Measurements from ENCODE around the gene CCDC146.
"Not testable (repeated sequence)": the region's sequence is repeated elsewhere in the genome, so short reads cannot be mapped to it uniquely, and the experiment has no call there.

Gene CCDC146

DNA sequence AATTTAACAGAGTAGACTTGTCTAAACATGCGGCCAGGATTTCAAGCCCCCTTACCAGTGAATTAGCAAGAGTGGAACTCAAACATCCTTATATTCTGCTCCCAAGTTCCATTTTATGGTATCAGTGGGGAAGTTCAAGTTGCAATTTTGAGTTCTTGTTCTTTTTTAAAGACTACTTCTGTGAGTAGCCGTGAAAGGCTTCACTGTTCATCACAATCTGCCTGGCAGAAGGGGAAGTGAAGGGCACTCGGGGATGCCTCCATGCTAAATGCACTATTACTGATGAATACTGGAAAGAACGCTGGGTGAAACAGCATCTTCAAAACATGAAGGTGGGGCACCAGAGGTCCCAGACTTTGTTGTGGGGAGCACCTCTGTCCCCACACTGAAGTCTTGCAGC is 99.7 kb downstream of the CCDC146 start:
- Histone ChIP-seq H3K9ac (ENCODE audit: low read length) (no peak overlapping the region), H3K4me1 (ENCODE audit: control insufficient read depth, insufficient read depth, low read length) (no peaks in the 10 kb centered on the region)

DNA sequence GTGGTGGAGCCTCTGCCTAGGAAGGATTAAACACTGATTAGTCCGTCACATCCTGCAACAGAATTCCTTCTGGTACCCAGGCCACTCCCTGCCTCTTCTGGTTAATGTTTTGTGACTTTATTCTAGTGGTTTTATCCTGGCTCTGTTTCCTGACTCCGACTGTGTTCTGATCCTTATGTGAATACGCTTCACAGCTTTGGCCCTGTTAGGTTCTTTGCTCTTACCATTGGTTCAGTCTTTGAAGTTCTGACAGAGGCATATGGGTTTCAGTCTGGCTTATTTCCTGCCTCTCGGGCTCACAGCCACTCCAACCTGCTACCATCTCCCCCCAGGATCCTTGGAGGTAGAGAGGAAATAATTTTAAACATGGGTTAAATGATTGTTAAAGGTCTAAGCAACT is 100.4 kb downstream of the CCDC146 start:
- no peak overlapping the region for H3K9ac ChIP-seq (ENCODE audit: low read length)
- no peak overlapping the region for H3K27ac ChIP-seq (ENCODE audit: low read depth, low read length)
- no peaks in the 10 kb centered on the region for H3K27me3 ChIP-seq (ENCODE audit: control insufficient read depth, insufficient read depth, low read length)
- H3K36me3 ChIP-seq (ENCODE audit: control insufficient read depth, insufficient read depth, low read length) = no peaks in the 10 kb centered on the region
- no peaks in the 10 kb centered on the region for H3K4me1 ChIP-seq (ENCODE audit: control insufficient read depth, insufficient read depth, low read length)
- H3K4me3 ChIP-seq (ENCODE audit: low read length) = no peak overlapping the region

More for the DNA sequence above, 99.7 kb downstream of the CCDC146 start:
- Histone ChIP-seq H3K36me3 (ENCODE audit: control insufficient read depth, insufficient read depth, low read length) (no peaks in the 10 kb centered on the region), H3K4me3 (ENCODE audit: low read length) (no peak overlapping the region), H3K27me3 (ENCODE audit: control insufficient read depth, insufficient read depth, low read length) (no peaks in the 10 kb centered on the region), H3K27ac (ENCODE audit: low read depth, low read length) (no peak overlapping the region)

DNA sequence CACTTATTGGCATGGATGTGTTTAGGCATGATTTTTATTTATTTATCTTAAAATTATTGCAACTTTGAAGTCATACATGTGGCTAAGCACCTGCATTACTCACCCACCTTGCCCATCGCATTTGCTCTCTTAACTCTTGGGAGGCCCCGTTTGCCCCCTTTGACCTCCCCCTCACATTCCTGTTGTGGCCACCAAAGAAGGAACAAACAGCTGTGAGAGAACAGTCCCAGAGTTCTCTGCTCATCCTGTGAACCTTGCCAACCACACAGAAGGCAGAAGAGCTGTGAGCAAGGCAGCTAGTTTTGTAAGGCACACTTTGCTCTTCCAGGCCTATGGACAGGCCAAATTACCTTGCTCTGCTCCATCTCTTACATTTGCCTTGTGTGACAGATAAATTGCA is 100.8 kb downstream of the CCDC146 start:
- H3K27me3 ChIP-seq (ENCODE audit: control insufficient read depth, insufficient read depth, low read length) = no peaks in the 10 kb centered on the region
- H3K9ac ChIP-seq (ENCODE audit: low read length) = no peak overlapping the region
- no peaks in the 10 kb centered on the region for H3K36me3 ChIP-seq (ENCODE audit: control insufficient read depth, insufficient read depth, low read length)
- no peaks in the 10 kb centered on the region for H3K4me1 ChIP-seq (ENCODE audit: control insufficient read depth, insufficient read depth, low read length)
- H3K4me3 ChIP-seq (ENCODE audit: low read length) = no peak overlapping the region
- H3K27ac ChIP-seq (ENCODE audit: low read depth, low read length) = no peak overlapping the region

DNA sequence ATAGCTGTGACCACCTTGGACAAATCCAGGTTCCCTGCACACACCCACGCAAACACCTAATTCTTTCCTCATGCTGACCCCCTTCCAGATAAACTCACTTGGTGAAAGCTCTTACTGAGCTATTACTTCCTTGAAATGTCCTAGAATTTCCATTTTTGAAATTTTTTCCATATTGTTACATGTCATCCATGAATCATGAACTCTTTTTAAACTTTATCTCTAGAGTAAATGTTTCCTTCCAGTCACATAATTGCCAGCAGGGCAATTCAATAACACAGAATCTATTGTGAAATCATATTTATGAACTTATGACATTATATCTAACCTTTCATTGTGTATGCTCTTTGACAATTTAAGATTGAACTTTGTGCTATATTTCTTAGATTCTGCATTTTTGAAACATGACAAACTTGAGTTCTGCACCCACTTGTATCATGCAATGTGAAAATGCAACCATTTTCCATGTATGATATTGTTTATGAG is 104.0 kb downstream of the CCDC146 start:
- Histone ChIP-seq H3K9ac (ENCODE audit: low read length) (no peak overlapping the region), H3K27me3 (ENCODE audit: control insufficient read depth, insufficient read depth, low read length) (no peaks in the 10 kb centered on the region), H3K4me1 (ENCODE audit: control insufficient read depth, insufficient read depth, low read length) (no peaks in the 10 kb centered on the region), H3K4me3 (ENCODE audit: low read length) (no peak overlapping the region), H3K27ac (ENCODE audit: low read depth, low read length) (no peak overlapping the region), H3K36me3 (ENCODE audit: control insufficient read depth, insufficient read depth, low read length) (no peaks in the 10 kb centered on the region)

DNA sequence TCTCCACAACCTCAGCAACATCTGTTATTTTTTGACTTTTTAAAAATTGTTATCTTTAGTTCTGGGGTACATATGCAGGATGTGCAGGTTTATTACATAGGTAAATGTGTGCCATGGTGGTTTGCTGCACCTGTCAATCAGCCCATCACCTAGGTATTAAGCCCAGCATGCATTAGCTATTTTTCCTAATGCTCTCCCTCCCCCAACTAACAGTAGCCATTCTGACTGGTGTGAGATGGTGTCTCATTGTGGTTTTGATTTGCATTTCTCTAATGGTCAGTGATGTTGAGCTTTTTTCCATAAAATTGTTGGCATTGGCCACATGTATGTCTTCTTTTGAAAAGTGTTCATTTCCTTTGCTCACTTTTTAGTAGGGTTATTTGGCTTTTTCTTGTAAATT is 106.4 kb downstream of the CCDC146 start:
- H3K4me1 ChIP-seq (ENCODE audit: control insufficient read depth, insufficient read depth, low read length); H3K27me3 ChIP-seq (ENCODE audit: control insufficient read depth, insufficient read depth, low read length); H3K4me3 ChIP-seq (ENCODE audit: low read length): not testable (repeated sequence)

DNA sequence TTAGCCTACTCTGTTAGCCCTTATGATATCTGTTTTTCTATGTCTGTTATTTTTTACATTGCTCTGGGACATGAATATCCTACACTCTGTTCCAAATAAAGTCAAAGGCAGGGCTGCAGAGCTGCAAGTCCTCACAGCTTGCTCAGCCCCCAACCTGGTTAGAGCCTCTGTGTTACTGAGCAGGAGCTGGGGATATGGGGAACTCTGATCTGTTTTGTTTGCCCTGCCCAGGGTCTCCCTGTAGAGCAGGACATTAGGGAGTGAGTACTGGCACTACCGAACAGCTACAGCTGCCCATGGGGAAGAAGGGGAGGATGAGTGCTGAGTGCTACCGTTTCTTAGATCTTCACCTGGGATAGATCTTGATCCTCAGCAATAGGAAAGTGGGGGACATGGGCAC is 110.1 kb downstream of the CCDC146 start:
- H3K27ac ChIP-seq (ENCODE audit: low read depth, low read length) = no peak overlapping the region
- H3K36me3 ChIP-seq (ENCODE audit: control insufficient read depth, insufficient read depth, low read length) = no peaks in the 10 kb centered on the region
- H3K4me3 ChIP-seq (ENCODE audit: low read length) = no peak overlapping the region
- H3K9ac ChIP-seq (ENCODE audit: low read length) = no peak overlapping the region
- H3K27me3 ChIP-seq (ENCODE audit: control insufficient read depth, insufficient read depth, low read length) = no peaks in the 10 kb centered on the region
- no peaks in the 10 kb centered on the region for H3K4me1 ChIP-seq (ENCODE audit: control insufficient read depth, insufficient read depth, low read length)

More for the DNA sequence above, 106.4 kb downstream of the CCDC146 start:
- H3K27ac ChIP-seq (ENCODE audit: low read depth, low read length); H3K9ac ChIP-seq (ENCODE audit: low read length); H3K36me3 ChIP-seq (ENCODE audit: control insufficient read depth, insufficient read depth, low read length): not testable (repeated sequence)

DNA sequence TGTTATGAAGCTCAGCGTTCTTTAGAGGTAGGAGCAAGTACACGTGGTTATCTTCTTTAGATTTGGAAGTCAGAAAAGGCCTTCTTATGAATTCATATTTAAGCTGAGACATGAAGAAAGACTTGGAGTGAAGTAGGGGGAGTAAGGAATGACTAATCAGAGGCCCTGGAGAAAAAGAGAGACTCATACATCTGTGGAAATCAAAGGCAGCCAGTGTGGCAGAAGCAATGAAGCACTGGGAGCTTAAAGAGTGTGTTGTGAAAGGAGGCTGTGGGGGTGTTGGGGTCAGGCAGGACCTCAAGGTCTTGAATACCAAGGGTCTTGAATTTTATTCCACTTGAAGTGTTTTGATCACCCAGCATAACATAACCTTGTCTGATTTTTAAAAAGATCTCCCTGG is 112.9 kb downstream of the CCDC146 start:
- Histone ChIP-seq H3K4me1 (ENCODE audit: control insufficient read depth, insufficient read depth, low read length) (peaks cover 4% of the 10 kb centered on the region), H3K9ac (ENCODE audit: low read length) (no peak overlapping the region), H3K27ac (ENCODE audit: low read depth, low read length) (no peak overlapping the region), H3K36me3 (ENCODE audit: control insufficient read depth, insufficient read depth, low read length) (no peaks in the 10 kb centered on the region), H3K4me3 (ENCODE audit: low read length) (no peak overlapping the region), H3K27me3 (ENCODE audit: control insufficient read depth, insufficient read depth, low read length) (no peaks in the 10 kb centered on the region)

DNA sequence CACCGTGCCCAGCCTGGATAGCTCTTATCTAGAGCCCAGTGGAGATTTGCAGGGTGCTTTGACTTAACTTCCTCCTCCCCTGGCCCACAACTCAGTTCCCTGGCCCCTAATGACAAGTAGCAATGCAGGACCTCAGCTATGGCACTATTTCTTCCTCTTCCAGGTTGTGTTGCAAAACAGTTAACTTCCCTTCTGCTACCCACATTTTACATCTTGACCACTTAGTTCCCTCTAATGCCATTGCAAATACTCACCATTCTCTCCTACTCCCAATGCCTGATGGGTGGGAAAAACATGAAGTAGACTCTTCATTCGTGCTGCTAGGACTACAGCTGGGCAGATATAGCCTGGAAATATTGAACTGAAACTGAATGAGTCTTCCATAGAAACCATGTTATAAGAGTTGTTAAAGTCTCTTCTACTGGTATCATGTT is 116.3 kb downstream of the CCDC146 start:
- Histone ChIP-seq H3K36me3 (ENCODE audit: control insufficient read depth, insufficient read depth, low read length) (no peaks in the 10 kb centered on the region), H3K27ac (ENCODE audit: low read depth, low read length) (peak overlapping the region; percentile 25)

DNA sequence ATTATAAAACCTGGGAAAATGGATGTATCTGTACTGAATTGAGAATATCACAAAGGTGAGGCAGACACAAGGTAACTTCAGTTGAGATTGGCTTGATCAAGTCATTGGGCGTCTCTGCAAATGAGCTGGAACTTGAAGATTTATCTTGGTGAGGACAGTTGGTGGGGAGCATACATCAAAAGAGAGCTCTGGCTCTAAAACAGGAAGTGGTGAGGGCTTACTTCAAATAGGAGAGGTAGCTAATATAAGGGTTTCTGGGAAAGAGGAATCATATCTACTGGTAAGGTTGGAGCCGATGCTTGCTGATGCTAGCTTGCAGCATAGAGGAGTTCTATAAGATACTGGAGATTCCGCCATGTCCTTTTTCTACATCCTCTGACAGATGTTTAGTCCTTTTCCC is 117.1 kb downstream of the CCDC146 start:
- no peaks in the 10 kb centered on the region for H3K36me3 ChIP-seq (ENCODE audit: control insufficient read depth, insufficient read depth, low read length)
- peaks cover 21% of the 10 kb centered on the region for H3K4me1 ChIP-seq (ENCODE audit: control insufficient read depth, insufficient read depth, low read length)
- H3K27ac ChIP-seq (ENCODE audit: low read depth, low read length) = no peak overlapping the region
- no peaks in the 10 kb centered on the region for H3K27me3 ChIP-seq (ENCODE audit: control insufficient read depth, insufficient read depth, low read length)
- H3K4me3 ChIP-seq (ENCODE audit: low read length) = no peak overlapping the region
- H3K9ac ChIP-seq (ENCODE audit: low read length) = no peak overlapping the region

More for the DNA sequence above, 116.3 kb downstream of the CCDC146 start:
- Histone ChIP-seq H3K4me1 (ENCODE audit: control insufficient read depth, insufficient read depth, low read length) (peaks cover 21% of the 10 kb centered on the region), H3K9ac (ENCODE audit: low read length) (no peak overlapping the region), H3K27me3 (ENCODE audit: control insufficient read depth, insufficient read depth, low read length) (no peaks in the 10 kb centered on the region), H3K4me3 (ENCODE audit: low read length) (no peak overlapping the region)

DNA sequence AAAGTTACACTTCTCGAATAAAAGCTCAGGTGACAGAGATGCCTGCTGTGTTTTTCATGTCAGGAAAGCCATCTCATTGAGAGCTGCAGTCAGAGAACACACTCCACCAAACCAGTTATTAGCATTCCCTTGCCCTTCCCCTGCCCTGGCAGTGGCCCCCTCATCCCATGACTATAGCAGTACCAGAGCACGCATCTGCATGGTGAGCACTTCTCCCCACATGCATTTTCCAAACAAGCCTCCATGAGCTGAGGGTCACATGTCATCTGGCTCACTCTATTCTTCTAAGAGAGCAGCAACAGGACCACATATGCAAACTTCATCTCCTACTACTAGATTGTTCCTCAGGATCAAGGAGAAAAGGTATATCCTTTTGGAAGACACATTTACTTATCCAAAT is 119.7 kb downstream of the CCDC146 start:
- Histone ChIP-seq H3K27me3 (ENCODE audit: control insufficient read depth, insufficient read depth, low read length) (no peaks in the 10 kb centered on the region), H3K4me1 (ENCODE audit: control insufficient read depth, insufficient read depth, low read length) (peaks cover 31% of the 10 kb centered on the region), H3K4me3 (ENCODE audit: low read length) (no peak overlapping the region), H3K36me3 (ENCODE audit: control insufficient read depth, insufficient read depth, low read length) (no peaks in the 10 kb centered on the region), H3K9ac (ENCODE audit: low read length) (no peak overlapping the region), H3K27ac (ENCODE audit: low read depth, low read length) (peak overlapping the region; percentile 87)

DNA sequence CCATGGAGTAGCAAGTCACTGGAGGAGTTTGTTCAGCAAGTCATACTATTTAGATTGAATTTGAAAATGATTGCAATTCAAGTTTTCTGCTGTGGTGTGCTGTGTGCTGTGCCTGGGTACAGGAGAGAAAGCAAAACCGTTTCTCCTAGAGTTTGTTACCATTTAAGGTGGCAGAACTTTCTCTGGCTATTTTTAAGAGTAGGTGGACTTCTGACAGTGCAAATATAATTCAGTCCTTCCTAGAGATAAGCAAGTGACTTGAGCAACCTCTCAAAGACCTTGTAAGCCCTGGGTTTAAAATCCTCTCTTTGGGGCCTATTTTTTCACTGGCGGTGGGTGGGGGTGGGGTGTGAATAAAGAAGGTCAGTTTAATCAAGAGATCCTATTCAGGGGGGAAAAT is 120.1 kb downstream of the CCDC146 start:
- peak overlapping the region; percentile 87 for H3K27ac ChIP-seq (ENCODE audit: low read depth, low read length)
- H3K36me3 ChIP-seq (ENCODE audit: control insufficient read depth, insufficient read depth, low read length) = no peaks in the 10 kb centered on the region
- H3K4me3 ChIP-seq (ENCODE audit: low read length) = no peak overlapping the region
- H3K27me3 ChIP-seq (ENCODE audit: control insufficient read depth, insufficient read depth, low read length) = no peaks in the 10 kb centered on the region
- H3K4me1 ChIP-seq (ENCODE audit: control insufficient read depth, insufficient read depth, low read length) = peaks cover 31% of the 10 kb centered on the region
- no peak overlapping the region for H3K9ac ChIP-seq (ENCODE audit: low read length)

DNA sequence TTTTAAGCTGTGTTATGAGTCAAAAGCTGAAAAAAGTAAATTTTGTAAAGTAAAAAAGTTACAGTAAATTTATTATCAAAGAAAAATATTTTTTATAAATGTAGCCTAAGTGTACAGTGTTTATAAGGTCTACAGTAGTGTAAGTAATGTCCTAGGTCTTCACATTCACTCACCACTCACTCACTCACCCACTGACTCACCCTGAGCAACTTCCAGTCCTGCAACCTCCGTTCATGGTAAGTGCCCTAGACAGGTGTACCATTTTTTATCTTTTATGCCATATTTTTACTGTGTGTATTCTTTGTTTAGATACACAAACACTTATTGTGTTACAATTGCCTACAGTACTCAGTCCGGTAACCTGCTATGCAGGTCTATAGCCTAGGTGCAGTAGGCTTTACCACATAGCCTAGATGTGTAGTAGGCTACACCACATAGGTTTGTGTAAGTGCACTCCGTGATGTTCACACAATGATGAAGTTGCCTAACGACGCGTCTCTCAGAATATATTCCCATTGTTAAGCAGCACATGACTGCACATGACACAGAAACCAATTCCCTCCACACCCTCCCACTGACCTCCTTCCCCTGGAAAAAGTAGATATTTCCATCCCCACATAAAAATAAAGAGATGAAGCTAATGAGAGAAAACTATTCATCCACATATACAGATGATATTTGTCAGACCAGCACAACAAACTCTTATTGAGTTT is 122.0 kb downstream of the CCDC146 start:
- no peak overlapping the region for H3K9ac ChIP-seq (ENCODE audit: low read length)

More for the DNA sequence above, 122.0 kb downstream of the CCDC146 start:
- Histone ChIP-seq H3K27me3 (ENCODE audit: control insufficient read depth, insufficient read depth, low read length) (no peaks in the 10 kb centered on the region), H3K36me3 (ENCODE audit: control insufficient read depth, insufficient read depth, low read length) (no peaks in the 10 kb centered on the region), H3K4me3 (ENCODE audit: low read length) (no peak overlapping the region), H3K27ac (ENCODE audit: low read depth, low read length) (peak overlapping the region; percentile 37), H3K4me1 (ENCODE audit: control insufficient read depth, insufficient read depth, low read length) (peaks cover 28% of the 10 kb centered on the region)
